Transverse colon (tissue), 1 donor: ENCODE measurements around the gene SPIB.

ENCODE experiments used
- EP300 ChIP-seq: sonication (generic); formaldehyde crosslinking; IDR thresholded peaks from one replicate; pipeline ENCODE4 v1.6.1; 2017; ENCODE audit warnings: antibody characterized with exemption, low read depth
- POLR2A ChIP-seq: fragments of 450-650 bp; IDR thresholded peaks from one replicate; pipeline ENCODE4 v1.6.1; 2016; ENCODE audit warnings: antibody characterized with exemption, mild to moderate bottlenecking, moderate library complexity

- TF ChIP-seq EP300 (no peak), POLR2A (no peak)
These were observed 50.1 kb downstream of the SPIB start for GRCh38 chr19:50468818-50469217.
